NB4 (cell line): ENCODE measurements around the gene CA10.

Source experiments
- DNase-seq: peaks from one replicate; pipeline ENCODE4 v3.0.0; 2010; ENCODE audit warnings: low read depth
- H3K4me3 ChIP-seq: one replicate; pipeline ENCODE4 v1.5.1; 2011; ENCODE audit warnings: mild to moderate bottlenecking, low read depth, low read length, moderate library complexity
- MAX ChIP-seq: IDR thresholded peaks from 2 replicates; pipeline ENCODE4 v1.6.1; 2011; ENCODE audit warnings: low read depth, low read length
- MYC ChIP-seq: IDR thresholded peaks from 2 replicates; pipeline ENCODE4 v1.6.1; 2011; ENCODE audit warnings: low read depth, low read length
- POLR2A ChIP-seq: IDR thresholded peaks from 2 replicates; pipeline ENCODE4 v1.6.1; 2011; ENCODE audit warnings: mild to moderate bottlenecking; ENCODE audit not compliant: insufficient read length; ENCODE audit errors: extremely low read depth
- TF ChIP-seq, protein P1 (sequence below): IDR thresholded peaks from one replicate; pipeline ENCODE4 v1.5.1; 2012; ENCODE audit warnings: low read depth, low read length

The CA10 gene

DNA sequence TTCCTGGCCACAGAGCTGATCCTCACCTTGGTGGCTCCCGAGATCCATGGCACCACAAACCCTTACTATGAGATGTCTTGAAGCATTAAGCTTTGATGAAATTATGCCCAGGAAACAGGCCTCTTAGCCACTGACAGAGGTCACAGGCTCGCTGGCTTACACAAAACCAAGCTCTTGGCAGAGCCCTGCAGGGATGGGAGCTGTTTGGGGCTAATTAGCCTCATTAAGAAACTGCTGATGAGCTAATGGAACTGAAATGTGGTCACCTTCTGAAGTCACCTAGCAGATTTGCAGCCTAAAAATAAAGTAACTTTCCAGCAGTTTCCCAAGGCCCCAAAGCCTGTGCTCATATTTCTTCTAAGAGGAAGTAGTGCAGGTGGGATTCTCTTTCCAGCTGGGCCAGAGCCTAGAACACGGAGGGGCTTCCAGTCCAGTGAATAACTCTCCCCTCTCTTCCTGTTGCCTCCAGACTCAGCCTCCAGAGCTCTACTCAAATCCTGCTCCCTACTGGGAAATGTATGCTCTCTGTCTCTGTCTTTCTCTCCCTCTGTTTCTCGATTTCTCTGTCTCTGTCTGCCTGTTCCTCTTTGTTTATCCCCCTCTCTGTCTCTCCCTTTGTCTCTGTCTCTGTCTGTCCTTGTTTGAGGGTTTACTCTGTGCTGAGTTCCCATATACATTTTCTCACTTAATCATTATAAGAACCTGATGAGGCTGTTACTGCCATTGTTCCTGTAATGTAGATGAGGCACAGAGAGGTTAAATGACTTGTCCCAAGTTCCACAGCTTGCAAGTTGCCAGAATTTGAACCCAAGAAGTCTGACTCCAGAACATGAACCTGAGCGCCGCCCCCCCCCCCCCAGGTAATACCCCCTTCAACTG lies 338.9 kb downstream of the CA10 start:
- no peak for DNase-seq

GRCh38 chr17:51818777-51819176 lies 339.7 kb downstream of the CA10 start:
- DNase-seq, result no peak
- H3K4me3 ChIP-seq, result no peak overlapping the region
- TF ChIP-seq, protein P1, sequence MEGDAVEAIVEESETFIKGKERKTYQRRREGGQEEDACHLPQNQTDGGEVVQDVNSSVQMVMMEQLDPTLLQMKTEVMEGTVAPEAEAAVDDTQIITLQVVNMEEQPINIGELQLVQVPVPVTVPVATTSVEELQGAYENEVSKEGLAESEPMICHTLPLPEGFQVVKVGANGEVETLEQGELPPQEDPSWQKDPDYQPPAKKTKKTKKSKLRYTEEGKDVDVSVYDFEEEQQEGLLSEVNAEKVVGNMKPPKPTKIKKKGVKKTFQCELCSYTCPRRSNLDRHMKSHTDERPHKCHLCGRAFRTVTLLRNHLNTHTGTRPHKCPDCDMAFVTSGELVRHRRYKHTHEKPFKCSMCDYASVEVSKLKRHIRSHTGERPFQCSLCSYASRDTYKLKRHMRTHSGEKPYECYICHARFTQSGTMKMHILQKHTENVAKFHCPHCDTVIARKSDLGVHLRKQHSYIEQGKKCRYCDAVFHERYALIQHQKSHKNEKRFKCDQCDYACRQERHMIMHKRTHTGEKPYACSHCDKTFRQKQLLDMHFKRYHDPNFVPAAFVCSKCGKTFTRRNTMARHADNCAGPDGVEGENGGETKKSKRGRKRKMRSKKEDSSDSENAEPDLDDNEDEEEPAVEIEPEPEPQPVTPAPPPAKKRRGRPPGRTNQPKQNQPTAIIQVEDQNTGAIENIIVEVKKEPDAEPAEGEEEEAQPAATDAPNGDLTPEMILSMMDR, result no peak
- TF ChIP-seq MAX (no peak), MYC (no peak), POLR2A (no peak)

More for the DNA sequence above, 338.9 kb downstream of the CA10 start:
- TF ChIP-seq MAX (no peak), MYC (no peak), POLR2A (no peak)
- TF ChIP-seq, protein P1, result no peak
- no peak overlapping the region for H3K4me3 ChIP-seq

DNA sequence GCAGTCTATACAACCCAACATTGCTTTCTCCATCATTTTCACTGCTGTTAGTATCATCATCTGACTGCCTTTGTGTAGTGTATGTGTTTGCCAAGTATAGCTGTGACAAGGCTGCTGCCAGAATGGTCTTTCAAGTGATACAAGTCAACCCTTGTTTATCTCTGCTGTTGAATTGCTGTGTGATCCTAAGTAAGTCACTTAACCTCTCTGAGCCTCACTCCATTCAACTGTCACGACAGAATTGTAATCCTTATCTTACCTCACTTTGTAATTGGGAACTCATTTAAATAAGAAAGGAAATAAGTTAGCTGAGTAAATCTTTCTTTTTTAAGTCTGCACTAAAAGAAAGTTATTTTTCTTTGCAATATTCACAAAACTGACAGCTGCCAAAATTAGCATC lies 340.6 kb downstream of the CA10 start:
- TF ChIP-seq POLR2A (no peak), MAX (no peak), MYC (no peak)
- TF ChIP-seq, protein P1, result no peak
- DNase-seq, result no peak
- no peak overlapping the region for H3K4me3 ChIP-seq

DNA sequence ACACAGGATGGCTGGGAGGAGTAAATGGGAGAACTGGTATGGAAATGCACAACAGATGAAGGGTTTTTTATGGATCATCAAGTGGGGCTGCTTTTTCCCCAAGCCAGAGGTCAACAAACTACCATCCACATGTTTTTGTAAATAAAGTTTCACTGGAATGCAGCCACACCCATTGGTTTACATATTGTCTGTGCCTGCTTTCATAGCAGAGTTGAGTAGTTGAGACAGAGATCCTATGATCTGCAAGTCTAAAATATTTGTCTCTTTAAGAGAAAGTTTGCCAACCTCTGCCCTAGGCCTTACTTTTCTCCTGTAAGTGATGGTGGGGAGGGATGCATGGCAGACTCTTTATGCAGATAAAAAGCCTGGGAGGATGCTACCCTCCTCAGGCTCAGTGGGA lies 341.4 kb downstream of the CA10 start:
- no peak overlapping the region for H3K4me3 ChIP-seq
- no peak for TF ChIP-seq MYC
- TF ChIP-seq MAX, result no peak
- TF ChIP-seq, protein P1, result no peak
- no peak for TF ChIP-seq POLR2A
- DNase-seq, result no peak

GRCh38 chr17:51815097-51815496 lies 343.4 kb downstream of the CA10 start:
- no peak for DNase-seq
- no peak overlapping the region for H3K4me3 ChIP-seq
- TF ChIP-seq MAX, result no peak
- TF ChIP-seq MYC, result no peak
- TF ChIP-seq, protein P1, result no peak
- no peak for TF ChIP-seq POLR2A

DNA sequence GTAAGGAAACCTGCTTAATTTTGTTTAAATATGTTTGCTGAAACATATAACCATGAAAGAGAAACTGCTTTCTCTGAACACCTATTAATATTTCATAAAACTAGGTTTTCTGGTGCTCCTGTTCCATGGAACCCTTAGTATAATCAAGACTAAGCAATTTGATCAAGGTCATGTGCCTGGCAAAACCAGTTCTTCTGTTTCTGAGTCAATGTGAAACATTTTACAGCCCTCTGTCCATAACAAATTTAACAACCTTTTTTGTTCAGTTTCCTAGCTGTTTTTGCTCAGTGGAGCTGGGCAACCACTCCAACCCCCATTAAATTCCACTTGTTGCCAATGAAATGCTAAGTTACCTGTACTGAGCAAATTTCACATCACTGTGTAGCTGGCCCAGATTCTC lies 344.0 kb downstream of the CA10 start:
- TF ChIP-seq, protein P1, result no peak
- TF ChIP-seq POLR2A (no peak), MAX (no peak), MYC (no peak)
- H3K4me3 ChIP-seq, result no peak overlapping the region
- DNase-seq, result no peak
